Brain microvascular endothelial cell (primary cell): ENCODE results near the gene C10orf67.

Experiments used
- DNase-seq: peaks from one replicate; pipeline ENCODE4 v3.0.0-alpha.2; 2020
- H3K27ac ChIP-seq: fragments of 250-450 bp; sonication (Bioruptor Pico); 2 replicates; pipeline ENCODE4 v1.5.1; 2020; ENCODE audit warnings: mild to moderate bottlenecking, moderate library complexity
- H3K27me3 ChIP-seq: fragments of 250-450 bp; sonication (Bioruptor Pico); replicated peaks from 2 replicates; pipeline ENCODE4 v1.5.1; 2020; ENCODE audit warnings: mild to moderate bottlenecking
- H3K36me3 ChIP-seq: fragments of 250-450 bp; sonication (Bioruptor Pico); replicated peaks from 2 replicates; pipeline ENCODE4 v1.5.1; 2020; ENCODE audit warnings: mild to moderate bottlenecking
- H3K4me3 ChIP-seq: 2 replicates; pipeline ENCODE4 v1.5.1; 2011; ENCODE audit warnings: low read depth, mild to moderate bottlenecking, control low read depth, low read length, moderate library complexity
- in situ Hi-C: cut with HindIII; loops from 2 replicates; pipeline ENCODE4 v1.10.0; 2017; ENCODE audit warnings: low sequenced_read_pairs, low pct_ligation_motif_present
- TF ChIP-seq, protein P1 (sequence below): IDR thresholded peaks from 2 replicates; pipeline ENCODE4 v1.5.1; 2011; ENCODE audit warnings: low read depth, mild to moderate bottlenecking, moderate library complexity, low read length, control low read depth, inconsistent platforms; ENCODE audit errors: missing control alignments

The C10orf67 gene

DNA sequence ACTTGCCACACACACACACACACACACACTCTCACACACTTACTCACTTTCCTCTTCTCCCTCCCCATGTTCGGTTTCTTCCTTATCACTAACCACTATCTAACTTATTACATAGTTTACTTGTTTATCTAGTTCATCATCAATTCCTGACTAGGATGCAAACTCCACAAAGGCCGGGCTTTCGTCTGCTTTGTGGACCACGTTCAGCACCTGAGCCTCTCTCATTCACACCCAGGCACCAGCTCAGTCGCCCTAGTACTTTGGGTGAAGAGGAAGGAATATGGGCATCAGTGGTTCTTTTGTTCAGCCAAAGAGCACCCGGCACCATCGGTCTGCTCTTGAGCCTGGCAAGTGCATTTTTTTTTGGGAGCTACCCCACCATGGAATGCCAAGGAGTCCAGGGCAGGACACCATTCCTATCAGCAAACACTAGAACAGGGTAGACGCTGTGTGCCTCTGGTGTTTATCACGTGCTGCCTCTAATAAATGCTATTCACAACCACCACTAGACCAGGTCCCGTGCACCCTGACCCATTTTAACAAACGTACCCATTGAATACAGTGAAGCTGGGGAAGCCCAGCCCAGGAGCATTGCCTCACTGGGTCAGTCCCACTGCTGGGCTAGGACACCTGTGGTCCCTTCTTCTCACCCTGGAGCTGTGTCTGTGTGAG lies 2.2 kb downstream of the C10orf67 start:
- in situ Hi-C loops = no loop called here
- Histone ChIP-seq H3K27me3 (no peaks in the 10 kb centered on the region), H3K4me3 (no peak overlapping the region), H3K36me3 (no peaks in the 10 kb centered on the region), H3K27ac (no peak overlapping the region)
- TF ChIP-seq, protein P1, sequence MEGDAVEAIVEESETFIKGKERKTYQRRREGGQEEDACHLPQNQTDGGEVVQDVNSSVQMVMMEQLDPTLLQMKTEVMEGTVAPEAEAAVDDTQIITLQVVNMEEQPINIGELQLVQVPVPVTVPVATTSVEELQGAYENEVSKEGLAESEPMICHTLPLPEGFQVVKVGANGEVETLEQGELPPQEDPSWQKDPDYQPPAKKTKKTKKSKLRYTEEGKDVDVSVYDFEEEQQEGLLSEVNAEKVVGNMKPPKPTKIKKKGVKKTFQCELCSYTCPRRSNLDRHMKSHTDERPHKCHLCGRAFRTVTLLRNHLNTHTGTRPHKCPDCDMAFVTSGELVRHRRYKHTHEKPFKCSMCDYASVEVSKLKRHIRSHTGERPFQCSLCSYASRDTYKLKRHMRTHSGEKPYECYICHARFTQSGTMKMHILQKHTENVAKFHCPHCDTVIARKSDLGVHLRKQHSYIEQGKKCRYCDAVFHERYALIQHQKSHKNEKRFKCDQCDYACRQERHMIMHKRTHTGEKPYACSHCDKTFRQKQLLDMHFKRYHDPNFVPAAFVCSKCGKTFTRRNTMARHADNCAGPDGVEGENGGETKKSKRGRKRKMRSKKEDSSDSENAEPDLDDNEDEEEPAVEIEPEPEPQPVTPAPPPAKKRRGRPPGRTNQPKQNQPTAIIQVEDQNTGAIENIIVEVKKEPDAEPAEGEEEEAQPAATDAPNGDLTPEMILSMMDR = no peak
- DNase-seq = no peak

DNA sequence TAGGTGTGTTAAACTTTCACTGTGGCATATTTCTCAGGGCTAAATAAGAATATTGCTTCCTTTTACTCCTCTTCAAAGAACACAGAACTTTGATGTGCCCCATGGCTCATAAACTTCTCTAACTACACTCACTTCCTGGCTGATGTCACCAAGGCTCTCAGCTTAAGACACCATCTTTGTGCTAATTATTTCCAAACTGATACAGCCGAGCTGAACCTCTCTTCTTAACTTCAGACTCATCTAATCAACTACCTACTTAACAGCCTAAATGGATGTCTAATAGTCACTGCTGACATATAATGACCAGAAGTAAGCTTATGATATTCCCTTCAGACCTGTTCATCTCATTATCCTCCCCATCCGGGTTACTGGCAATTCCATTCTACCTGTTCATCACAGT lies 3.6 kb downstream of the C10orf67 start:
- Histone ChIP-seq H3K36me3 (no peaks in the 10 kb centered on the region), H3K27ac (no peak overlapping the region), H3K4me3 (no peak overlapping the region), H3K27me3 (no peaks in the 10 kb centered on the region)
- in situ Hi-C loops = no loop called here
- TF ChIP-seq, protein P1 = no peak
- no peak for DNase-seq

DNA sequence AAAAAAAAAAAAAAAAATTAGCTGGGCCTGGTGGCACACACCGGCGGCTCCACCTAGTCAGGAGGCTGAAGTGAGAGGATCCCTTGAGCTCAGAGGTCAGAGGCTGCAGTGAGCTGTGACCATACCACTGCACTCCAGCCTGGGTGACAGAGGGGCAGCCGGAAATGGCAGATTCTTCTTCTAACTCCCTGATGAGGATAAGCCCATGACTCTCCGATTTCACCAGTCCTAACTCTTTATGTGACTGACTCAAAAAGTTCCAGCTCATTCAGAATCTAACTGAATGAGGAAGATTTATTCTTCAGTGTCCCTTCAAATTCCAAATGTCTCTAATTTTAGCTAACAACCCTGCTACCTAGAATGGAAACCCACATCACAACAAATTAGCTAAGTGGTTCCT lies 4.2 kb downstream of the C10orf67 start:
- no peak overlapping the region for H3K4me3 ChIP-seq

DNA sequence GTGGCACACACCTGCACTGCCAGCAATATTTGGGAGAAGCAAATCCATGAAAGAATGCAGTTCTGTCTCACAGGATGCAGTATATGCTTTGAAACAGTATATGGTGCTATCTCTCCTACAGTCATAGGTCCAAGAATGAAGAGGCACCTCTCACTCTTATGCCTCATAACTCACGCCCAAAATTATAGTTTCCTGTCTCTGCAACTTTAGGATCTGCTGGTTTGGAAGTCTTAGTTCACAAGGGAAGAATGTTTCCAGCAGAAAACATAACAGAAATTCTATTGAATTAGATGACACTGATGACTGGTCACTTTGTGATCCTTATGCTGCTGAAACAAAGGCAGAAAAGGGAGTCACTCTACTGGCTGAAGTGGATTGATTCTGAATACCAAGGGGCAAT lies 5.7 kb downstream of the C10orf67 start:
- Histone ChIP-seq H3K36me3 (no peaks in the 10 kb centered on the region), H3K27me3 (no peaks in the 10 kb centered on the region), H3K27ac (peak overlapping the region; percentile 24), H3K4me3 (no peak overlapping the region)
- in situ Hi-C loops = no loop called here
- TF ChIP-seq, protein P1 = no peak
- DNase-seq = no peak

More for the DNA sequence above, 4.2 kb downstream of the C10orf67 start:
- H3K36me3 ChIP-seq = no peaks in the 10 kb centered on the region
- H3K27ac ChIP-seq = no peak overlapping the region
- in situ Hi-C loops = no loop called here
- no peaks in the 10 kb centered on the region for H3K27me3 ChIP-seq
- DNase-seq = no peak
- TF ChIP-seq, protein P1 = no peak

DNA sequence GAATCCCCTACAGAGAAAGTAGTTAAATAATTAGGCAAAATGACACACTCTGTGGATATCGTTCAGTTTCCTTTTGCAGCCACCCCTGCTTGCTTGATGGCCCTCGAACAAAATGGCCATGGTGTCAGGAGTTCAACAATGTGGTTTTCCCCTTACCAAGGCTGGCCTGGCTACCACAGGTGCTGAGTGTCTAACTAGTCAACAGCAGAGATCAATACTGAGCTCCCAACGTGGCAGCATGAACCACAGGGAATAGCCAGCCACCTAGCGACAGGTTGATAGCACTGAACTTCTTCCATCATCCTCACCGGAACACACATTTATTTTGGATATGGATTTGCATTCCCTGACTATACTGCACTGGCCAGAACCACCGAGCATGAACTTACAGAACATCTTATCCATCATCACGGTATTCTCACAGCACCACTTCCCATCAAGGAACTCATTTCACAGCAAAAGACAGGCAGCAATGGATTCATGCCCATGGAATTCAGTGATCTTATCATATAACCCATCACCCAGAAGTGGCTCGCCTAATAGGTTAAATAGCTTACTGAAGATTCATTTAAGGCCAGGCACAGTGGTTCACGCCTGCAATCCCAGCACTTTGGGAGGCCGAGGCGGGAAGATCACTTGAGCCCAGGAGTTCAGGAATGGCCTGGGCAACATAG lies 6.3 kb downstream of the C10orf67 start:
- in situ Hi-C loops = no loop called here
- TF ChIP-seq, protein P1 = peak; percentile 46
- peak overlapping the region; percentile 24 for H3K27ac ChIP-seq
- H3K4me3 ChIP-seq = no peak overlapping the region
- no peaks in the 10 kb centered on the region for H3K27me3 ChIP-seq
- H3K36me3 ChIP-seq = no peaks in the 10 kb centered on the region
- DNase-seq = peak; percentile 66
